Psoas muscle (tissue), 8 donors: ENCODE measurements around the gene MLEC. TPM values are rescaled to one million over a fixed set of nuclear protein-coding genes. Genes with fewer than 3 reads are reported as not detected.

Experiments used
- ATAC-seq, 4 donors: fragments of 200-7000 bp; cut with Tn5 transposase; one replicate each; pipeline ENCODE4 v1.9.1; 2020; ENCODE audit warnings: moderate library complexity in 3 of 4, mild to moderate bottlenecking in 2 of 4
- DNase-seq, 2 donors: peaks; one replicate each; pipeline ENCODE4 v3.0.0-alpha.2; 2020
- H3K27ac ChIP-seq: fragments of 200-600 bp; one replicate; pipeline ENCODE4 v1.8.0; 2022
- H3K27me3 ChIP-seq, 3 donors: fragments of 200-600 bp in 1 of 3; one replicate each; pipeline versions ENCODE4 v1.6.1 to v1.8.0; 2013 to 2022; ENCODE audit warnings: low read length in 2 of 3, mild to moderate bottlenecking in 2 of 3, moderate library complexity in 1 of 3; ENCODE audit not compliant: insufficient read depth in 3 of 3
- H3K36me3 ChIP-seq, 2 donors: fragments of 200-600 bp in 1 of 2; one replicate each; pipeline versions ENCODE4 v1.6.1 to v1.8.0; 2013 to 2022; ENCODE audit warnings: low read depth in 1 of 2, mild to moderate bottlenecking in 1 of 2, moderate library complexity in 1 of 2; ENCODE audit not compliant: insufficient read depth in 1 of 2
- H3K4me1 ChIP-seq: fragments of 200-600 bp; one replicate; pipeline ENCODE4 v1.8.0; 2022
- H3K4me3 ChIP-seq: fragments of 200-600 bp; one replicate; pipeline ENCODE4 v1.8.0; 2022; ENCODE audit warnings: mild to moderate bottlenecking
- H3K9me3 ChIP-seq: fragments of 200-600 bp; one replicate; pipeline ENCODE4 v1.8.0; 2022
- CTCF ChIP-seq: fragments of 200-600 bp; IDR thresholded peaks from one replicate; pipeline ENCODE4 v1.8.0; 2022; ENCODE audit warnings: antibody characterized with exemption
- WGBS, 3 donors: extraction: QIAGEN DNeasy Blood & Tissue Kit; methylation state at CpG; one replicate each; pipeline versions ENCODE4 v1.1.6 to v1.1.7; 2013; 5-methylcytosine and 5-hydroxymethylcytosine counted together
- intact Hi-C, 2 donors: fragments of 100-400 bp; cut with DNase I; formaldehyde crosslinking; loops; one replicate each; pipeline versions ENCODE4 v1.11.0 to v1.14.2; 2022
- long read RNA-seq, 2 donors: library from polyadenylated mRNA; unstranded; transcript quantifications; one replicate each; pipeline ENCODE4 v2.0.0, GENCODE V29; 2021
- polyA plus RNA-seq, 3 donors: library from polyadenylated mRNA; stranded (reverse); fragments of 200-250 nt; gene quantifications; one replicate each; pipeline ENCODE4 v1.2.3, GENCODE V29; 2013
- total RNA-seq, 4 donors: library from RNA; stranded (reverse); fragmentation: NEBNext Ultra II Directional in 2 of 4; extraction: Animal tissue kit (Norgen Biotek cat#: 25700) in 2 of 4; gene quantifications; one replicate each; pipeline versions ENCODE4 v1.2.1 to v1.2.4, GENCODE V29; 2021 to 2023
- donor health status: healthy with polysubstance abuse.
- donor health status: DM: no; HTN: no; CAD: no; lungs with moderate emphysema.
- donor health status: Bipolar disorder and iron deficiency.
- donor health status: healthy.
- donor health status: DM: yes; HTN: yes; CAD: no.
- donor health status: DM: no; HTN: no; CAD: no.
- donor health status: DM: no; HTN: no; CAD: no.
- donor health status: DM: yes; HTN: yes; CAD: no.

Gene MLEC
- total RNA-seq, result 10 to 100 TPM; 49.2 to 63.8 (median 60.9) TPM
- polyA plus RNA-seq, result 100 to 1,000 TPM in 1 of 3 donors, 10 to 100 TPM in 2; 30.7 to 102 (median 34.5) TPM
- long read RNA-seq, donor 1, full-length matches to known transcripts, result 16 of 58 reads
- long read RNA-seq, donor 1, partial matches to known transcripts, result 1 of 58 reads
- long read RNA-seq, donor 1, other reads (novel, unspliced or antisense), result 41 of 58 reads
- long read RNA-seq, donor 2, full-length matches to known transcripts, result 33 of 78 reads
- long read RNA-seq, donor 2, partial matches to known transcripts, result 0 of 78 reads
- long read RNA-seq, donor 2, other reads (novel, unspliced or antisense), result 45 of 78 reads

GRCh38 chr12:120686690-120687577 lies at the start of gene MLEC:
TSS of gene MLEC (plus strand) at chr12:120687149. CDS start at chr12:120687297, 148 bp downstream.
- H3K9me3 ChIP-seq, result no peaks in the 10 kb centered on the region
- intact Hi-C loops, result loop anchor here in 1 of 2 donors (5.0 to 10.0 kb wide), 2 partner anchors 40 to 242 kb away; partner anchors contain the start of genes GATC and TRIAP1
- H3K4me1 ChIP-seq, result peaks cover 37% of the 10 kb centered on the region
- no peaks in the 10 kb centered on the region for H3K27me3 ChIP-seq
- H3K36me3 ChIP-seq, result no peaks in the 10 kb centered on the region
- H3K27ac ChIP-seq, result peak within 1 kb of the TSS; percentile 95
- ATAC-seq (peak; percentile 91 to 92 (median 92)), DNase-seq (peak; percentile 99)
- WGBS, 3 donors, result 0 to 1% (median 0%) methylated on average over 64 to 84 of the region's 84 CpGs
- TF ChIP-seq CTCF, result no peak
- H3K4me3 ChIP-seq, result peak within 1 kb of the TSS; percentile 96

GRCh38 chr12:120639771-120640721 lies 46.9 kb upstream of the MLEC start, which contains the start of gene CABP1:
TSS of gene CABP1 (plus strand) at chr12:120640626. CDS start at chr12:120640686, 60 bp downstream.
- Histone ChIP-seq H3K4me1 (peaks cover 6% of the 10 kb centered on the region), H3K27ac (no peak within 1 kb of the TSS), H3K27me3 (peaks cover 0 to 45% (median 4%) of the 10 kb centered on the region in 3 donors), H3K36me3 (no peaks in the 10 kb centered on the region), H3K4me3 (peak within 1 kb of the TSS; percentile 65), H3K9me3 (no peaks in the 10 kb centered on the region)
- peak in 3 of 4 donors; percentile 52 to 79 (median 62) for ATAC-seq
- no peak for TF ChIP-seq CTCF
- peak in 1 of 2 donors; percentile 60 for DNase-seq
- intact Hi-C loops, result no loop called here
- WGBS, 3 donors, result 7 to 9% (median 7%) methylated on average over 33 to 56 of the region's 56 CpGs

- Histone ChIP-seq H3K27me3 (peaks cover 0 to 47% (median 4%) of the 10 kb centered on the region in 3 donors), H3K27ac (no peak overlapping the region), H3K4me3 (peak overlapping the region; percentile 65), H3K4me1 (peaks cover 6% of the 10 kb centered on the region), H3K9me3 (no peaks in the 10 kb centered on the region), H3K36me3 (no peaks in the 10 kb centered on the region)
- DNase-seq (peak; percentile 58 to 74), ATAC-seq (peak; percentile 74 to 90 (median 84))
- TF ChIP-seq CTCF, result no peak
- intact Hi-C loops, result no loop called here
- 1 to 2% (median 1%) methylated on average over 32 to 115 of the region's 115 CpGs for WGBS, 3 donors
Measured at GRCh38 chr12:120640861-120641833, 45.8 kb upstream of the MLEC start.
